ENCODE data around the gene RAB8A.

The RAB8A gene
- long read RNA-seq, donor 1, transcript RAB8A-201 (8 exons, 2,827 nt): major isoform, 23 of 28 reads
- long read RNA-seq, donor 1, partial matches to known transcripts: 5 of 28 reads
- long read RNA-seq, donor 1, other reads (novel, unspliced or antisense): 0 of 28 reads
- long read RNA-seq, donor 2, transcript RAB8A-201 (8 exons, 2,827 nt): major isoform, 25 of 26 reads
- long read RNA-seq, donor 2, partial matches to known transcripts: 0 of 26 reads
- long read RNA-seq, donor 2, other reads (novel, unspliced or antisense): 0 of 26 reads
- long read RNA-seq, donor 3, transcript RAB8A-201 (8 exons, 2,827 nt): major isoform, 18 of 18 reads
- long read RNA-seq, donor 3, partial matches to known transcripts: 0 of 18 reads
- long read RNA-seq, donor 3, other reads (novel, unspliced or antisense): 0 of 18 reads
- long read RNA-seq, donor 4, transcript RAB8A-201 (8 exons, 2,827 nt): major isoform, 31 of 35 reads
- long read RNA-seq, donor 4, partial matches to known transcripts: 0 of 35 reads
- long read RNA-seq, donor 4, other reads (novel, unspliced or antisense): 0 of 35 reads
- long read RNA-seq, donor 5, transcript RAB8A-201 (8 exons, 2,827 nt): major isoform, 29 of 30 reads
- long read RNA-seq, donor 5, partial matches to known transcripts: 0 of 30 reads
- long read RNA-seq, donor 5, other reads (novel, unspliced or antisense): 0 of 30 reads
- long read RNA-seq, donor 6, transcript RAB8A-201 (8 exons, 2,827 nt): major isoform, 18 of 23 reads
- long read RNA-seq, donor 6, partial matches to known transcripts: 5 of 23 reads
- long read RNA-seq, donor 6, other reads (novel, unspliced or antisense): 0 of 23 reads
- long read RNA-seq, donor 7: 0 reads
- long read RNA-seq, donor 8, transcript RAB8A-201 (8 exons, 2,827 nt): major isoform, 33 of 33 reads
- long read RNA-seq, donor 8, partial matches to known transcripts: 0 of 33 reads
- long read RNA-seq, donor 8, other reads (novel, unspliced or antisense): 0 of 33 reads

DNA sequence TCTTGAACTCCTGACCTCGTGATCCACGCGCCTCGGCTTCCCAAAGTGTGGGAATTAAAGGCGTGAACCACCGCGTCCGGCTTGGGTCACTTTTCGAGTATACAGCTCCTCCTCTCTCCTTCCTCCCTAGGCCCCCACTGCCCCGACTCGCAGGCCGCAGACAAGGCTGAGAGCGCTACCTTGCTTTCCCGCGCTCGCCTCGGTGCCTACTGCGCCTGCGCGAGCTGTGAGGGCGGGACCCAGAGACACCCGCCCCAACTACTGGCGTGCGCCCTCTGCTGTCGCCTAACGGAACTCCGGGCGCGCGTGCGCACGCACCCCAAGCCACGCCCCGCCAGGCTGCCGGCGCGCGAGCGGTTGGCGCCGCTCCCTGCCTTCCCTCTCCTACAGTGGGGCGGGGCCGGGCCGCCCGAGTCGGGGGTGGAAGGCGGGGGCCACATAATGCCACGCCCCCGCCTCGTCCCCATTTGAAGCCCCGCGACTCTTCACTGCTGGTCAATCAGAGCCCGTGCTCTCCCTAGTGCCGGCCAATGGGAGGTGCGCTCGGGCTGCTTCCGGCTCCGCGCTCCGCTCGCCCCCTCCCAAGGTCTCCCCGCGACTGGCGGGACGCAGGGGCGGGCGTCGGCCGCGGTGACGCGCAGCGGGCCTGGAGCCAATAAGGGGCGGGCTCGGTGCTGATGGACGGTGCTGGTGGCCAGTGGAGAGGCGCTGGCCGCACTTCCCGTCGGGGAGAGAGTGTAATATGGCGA is at the start of gene RAB8A:
TSS of gene RAB8A (plus strand) at position 730 of the 749 bp plus-strand sequence. CDS start at position 743, 13 bp downstream.
- peak; percentile 100 for DNase-seq

DNA sequence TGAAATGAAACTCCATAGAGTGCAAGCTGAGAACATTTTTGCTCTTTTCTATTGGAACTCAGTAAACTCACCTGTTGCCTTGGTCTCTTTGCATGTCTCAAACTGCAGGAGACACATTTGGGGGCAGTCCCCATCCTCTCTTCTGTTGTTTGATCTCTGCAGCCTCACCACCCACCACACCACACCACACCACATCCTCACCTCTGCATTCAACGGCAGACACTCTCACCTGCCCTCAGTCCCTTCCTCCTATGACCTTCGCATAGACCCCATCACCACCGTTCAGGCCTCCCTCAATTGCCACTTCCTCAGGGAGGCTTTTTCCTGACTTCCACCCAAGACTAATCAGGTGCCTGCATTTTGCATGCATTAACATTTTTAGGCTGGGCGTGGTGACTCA is 49.7 kb upstream of the RAB8A start:
- no peak for DNase-seq

DNA sequence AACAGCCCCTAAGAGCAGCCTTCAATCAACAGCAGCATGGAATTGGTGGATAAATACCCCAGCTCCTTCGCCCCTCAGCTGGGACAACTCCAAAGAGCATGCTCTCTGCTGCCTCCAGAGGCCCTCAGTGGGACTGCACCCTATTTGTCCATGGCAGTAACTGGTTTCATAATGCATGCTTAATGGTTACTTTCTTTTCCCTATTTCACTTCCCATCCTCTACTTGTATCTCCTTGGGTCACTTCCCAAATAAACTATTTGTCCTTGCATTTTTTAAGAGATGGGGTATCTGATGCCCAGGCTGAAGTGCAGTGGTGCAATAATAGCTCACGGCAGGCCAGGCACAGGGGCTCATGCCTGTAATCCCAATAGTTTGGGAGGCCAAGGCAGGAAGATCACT is 48.9 kb upstream of the RAB8A start:
- no peak for DNase-seq

DNA sequence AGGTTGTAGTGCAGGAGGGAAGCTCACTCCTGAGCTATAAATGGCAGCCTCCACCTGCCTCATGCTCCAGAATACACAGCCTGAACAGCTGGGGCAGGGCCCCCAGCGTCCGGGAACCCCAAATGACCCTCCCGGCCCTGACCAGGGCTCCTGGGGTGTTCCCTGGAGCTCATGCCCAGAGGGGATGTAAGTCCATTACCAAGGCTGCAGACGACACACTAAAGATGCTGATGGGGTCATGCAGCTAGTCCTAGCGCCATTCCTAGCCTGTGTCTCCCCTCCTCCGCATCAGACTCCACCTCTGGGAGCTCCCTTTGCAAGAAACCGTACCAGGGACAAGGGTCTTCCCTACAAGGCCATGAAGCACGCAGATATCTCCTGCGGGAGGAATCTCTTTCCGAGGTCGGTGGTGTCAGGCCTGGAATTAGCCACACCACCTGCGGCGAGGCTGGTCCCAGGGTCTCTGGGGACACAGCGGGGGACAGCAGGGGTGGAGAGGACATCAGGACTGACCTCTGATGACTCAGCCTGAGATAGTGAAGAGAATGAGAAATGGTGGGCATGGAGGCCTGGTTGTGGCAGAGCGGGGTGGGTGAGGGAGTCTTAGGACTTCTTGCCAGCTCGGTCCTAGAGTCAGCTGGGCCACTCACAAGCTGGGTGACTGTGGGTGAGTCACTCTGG is 47.3 kb upstream of the RAB8A start:
- DNase-seq: no peak

DNA sequence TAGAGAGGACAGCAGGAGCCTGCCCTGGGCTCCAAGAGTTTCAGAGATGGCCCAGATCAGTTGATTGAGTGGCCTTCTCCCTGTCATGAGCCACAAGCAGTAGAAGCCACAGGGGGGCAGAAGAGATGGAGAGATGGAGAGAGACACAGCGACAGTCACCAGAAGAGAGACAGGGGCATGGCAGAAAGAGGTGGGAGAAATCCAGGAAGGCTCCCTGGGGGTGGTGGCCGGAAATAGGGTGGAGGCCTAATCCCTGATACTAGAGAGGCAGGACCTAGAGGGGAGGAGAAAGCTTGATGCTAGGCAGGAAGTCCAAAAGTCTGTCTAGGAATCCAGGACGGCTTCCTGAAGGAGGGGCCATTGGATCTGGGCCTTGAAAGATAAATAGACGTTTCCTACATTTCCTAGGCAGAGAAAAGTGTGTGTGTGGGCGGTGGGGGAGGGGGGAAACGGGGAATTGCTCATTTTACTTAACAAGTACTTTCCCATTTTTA is 45.0 kb upstream of the RAB8A start:
- DNase-seq: no peak

DNA sequence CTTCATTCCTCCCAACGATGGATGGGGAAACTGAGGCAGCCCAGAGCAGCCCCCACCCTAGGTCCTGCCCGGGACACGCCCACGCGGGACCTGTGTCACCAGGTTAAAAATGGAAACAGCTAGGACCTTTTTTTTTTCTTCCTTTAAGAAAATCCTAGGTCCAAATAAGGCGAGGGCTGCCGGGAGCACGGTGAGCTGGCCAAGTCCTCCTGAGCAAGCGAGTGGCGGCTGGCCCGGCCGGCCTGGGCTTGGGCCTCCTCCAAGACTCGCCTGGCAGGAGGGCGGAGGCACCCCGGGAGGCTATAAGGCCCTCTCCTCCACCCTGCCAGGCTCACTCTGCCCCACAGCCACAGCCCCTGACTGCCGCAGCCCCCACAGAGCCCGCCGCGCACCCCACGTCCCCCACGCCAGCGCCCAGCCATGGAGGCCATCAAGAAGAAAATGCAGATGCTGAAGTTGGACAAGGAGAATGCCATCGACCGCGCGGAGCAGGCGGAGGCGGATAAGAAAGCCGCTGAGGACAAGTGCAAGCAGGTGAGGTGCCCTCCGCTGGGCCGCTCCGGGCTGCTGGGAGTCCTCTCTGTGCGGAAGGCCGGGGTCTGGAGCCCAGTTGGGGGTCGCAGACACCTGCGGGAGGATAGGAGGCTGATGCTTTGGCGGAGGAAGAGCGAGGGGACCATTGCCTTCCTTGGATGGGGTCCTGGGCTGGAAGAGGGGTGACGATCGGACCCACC is 44.3 kb upstream of the RAB8A start:
- DNase-seq: no peak

DNA sequence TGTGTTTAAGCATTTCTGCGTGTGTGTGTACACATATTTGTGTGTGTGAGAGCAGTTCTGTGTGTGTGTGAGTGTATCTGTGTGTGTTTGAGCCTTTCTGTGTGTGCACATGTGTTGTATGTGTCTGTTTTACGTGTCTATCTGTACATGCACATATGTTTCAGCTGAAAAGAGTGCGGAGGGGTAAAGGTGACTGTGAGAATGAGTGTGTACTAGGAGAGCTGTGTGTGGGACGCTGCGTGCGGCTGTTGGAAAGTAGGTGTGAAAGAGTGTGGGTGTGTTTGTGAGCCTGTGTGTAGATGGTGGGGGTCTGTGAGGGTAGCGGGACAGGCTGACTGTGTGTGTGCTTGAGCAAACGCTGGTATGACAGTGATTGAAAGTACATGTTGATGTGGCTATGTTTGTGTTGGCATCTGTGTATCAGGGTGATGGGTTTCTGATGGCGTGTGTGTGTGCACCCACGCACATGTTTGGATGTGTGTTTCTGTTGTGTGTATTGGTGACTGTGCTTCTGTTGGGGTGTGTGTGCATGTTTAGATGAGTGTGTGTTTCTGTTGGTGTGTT is 42.9 kb upstream of the RAB8A start:
- DNase-seq: no peak

DNA sequence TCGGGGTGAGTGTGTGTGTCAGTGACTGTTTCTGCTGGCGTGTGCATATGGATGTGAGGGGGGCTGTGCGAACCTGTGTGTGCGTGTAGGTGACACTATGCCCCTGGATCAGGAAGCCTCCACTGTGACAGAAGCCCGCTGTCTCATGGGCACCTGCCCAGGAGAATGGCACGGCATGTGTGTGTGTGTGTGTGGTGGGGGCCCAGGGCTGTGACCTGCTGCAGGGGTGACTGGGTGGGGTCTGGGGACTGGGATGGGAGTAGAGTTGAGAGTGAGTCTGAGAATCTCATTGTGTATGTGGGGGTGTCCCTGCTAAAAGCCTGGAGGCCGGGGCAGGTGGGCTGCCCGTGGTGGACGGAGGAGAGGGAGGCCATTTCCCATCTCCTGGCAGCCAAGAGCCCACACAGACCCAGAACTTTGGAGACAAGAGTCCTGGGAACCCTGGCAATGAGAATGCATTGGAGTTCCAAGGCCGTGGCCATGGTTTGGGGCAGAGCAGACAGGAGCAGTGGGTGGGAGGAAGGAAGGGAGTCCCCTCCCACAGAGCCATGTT is 41.8 kb upstream of the RAB8A start:
- no peak for DNase-seq

DNA sequence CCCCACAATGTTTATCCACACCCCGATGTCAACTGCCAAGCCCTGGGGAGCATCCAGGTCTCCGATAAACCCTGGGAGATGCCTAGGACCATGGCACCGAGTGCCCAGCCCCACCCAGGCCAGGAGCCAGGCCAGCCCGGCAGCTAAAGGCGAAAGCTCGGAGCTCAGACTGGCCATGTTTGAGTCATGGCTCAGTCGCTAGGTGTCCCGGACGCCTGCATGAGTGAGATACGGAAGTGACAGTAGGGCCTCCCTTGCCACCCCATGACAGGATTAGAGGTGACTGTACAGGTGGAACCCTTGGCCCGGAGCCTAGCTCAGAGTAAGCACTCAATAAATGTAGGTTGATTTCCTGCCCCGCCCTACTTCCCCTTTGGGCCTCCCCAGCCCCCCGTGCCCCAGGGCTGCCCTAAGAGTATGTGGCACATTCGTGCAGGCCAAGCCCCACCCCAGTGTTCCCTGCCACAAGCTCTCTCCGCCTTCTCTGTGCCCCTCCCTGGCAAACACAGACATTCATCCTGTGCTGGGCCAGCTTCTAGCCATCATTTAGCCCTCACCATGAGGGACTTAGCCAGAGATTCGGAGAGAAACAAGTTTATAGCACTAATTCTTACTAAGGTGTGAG is 41.2 kb upstream of the RAB8A start:
- no peak for DNase-seq

DNA sequence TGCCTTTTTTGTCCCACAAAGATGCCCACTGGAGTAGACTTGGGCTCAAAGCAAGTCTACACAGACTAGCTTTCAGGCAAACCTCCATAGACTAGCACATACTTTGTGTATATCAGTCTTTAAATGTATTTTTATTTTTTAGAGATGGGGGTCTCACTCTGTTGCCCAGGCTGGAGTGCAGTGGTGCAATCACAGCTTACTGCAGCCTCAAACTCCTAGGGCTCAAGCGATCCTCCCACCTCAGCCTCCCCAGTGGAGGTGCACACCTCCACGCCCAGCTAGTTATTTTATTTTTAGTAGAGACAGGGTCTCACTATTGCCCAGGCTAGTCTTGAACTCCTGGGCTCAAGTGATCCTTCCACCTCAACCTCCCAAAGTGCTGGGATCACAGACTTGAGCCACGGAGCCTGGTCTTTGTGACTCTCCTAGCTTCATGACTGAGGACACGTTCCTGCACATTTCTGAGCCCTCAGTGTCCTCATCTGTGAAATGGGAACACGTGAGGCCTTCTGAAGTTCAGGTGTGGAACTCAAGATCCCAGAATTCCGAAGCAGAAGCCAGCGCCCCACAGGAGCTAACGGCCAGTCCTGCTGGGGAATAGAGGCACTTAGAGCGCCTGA is 40.5 kb upstream of the RAB8A start:
- DNase-seq: no peak

DNA sequence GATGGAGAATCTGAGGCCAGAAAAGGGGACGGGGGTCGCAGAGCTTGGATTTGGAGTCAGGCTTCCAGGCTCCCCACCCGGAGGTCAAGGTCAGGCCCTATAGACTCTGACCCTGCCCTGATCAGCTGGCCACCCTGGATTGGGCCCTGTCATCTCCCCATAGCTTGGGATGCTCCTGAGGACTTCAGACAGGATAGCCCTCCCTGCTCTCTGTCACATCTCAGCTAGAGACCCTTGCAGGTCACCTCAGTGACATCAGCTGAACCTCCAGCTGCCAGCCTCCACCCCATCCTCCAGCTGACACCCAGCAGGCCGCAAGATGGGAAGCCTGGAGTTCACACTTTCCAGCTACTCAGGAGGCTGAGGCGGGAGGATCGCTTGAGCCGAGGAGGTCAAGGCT is 38.2 kb upstream of the RAB8A start:
- no peak for DNase-seq

DNA sequence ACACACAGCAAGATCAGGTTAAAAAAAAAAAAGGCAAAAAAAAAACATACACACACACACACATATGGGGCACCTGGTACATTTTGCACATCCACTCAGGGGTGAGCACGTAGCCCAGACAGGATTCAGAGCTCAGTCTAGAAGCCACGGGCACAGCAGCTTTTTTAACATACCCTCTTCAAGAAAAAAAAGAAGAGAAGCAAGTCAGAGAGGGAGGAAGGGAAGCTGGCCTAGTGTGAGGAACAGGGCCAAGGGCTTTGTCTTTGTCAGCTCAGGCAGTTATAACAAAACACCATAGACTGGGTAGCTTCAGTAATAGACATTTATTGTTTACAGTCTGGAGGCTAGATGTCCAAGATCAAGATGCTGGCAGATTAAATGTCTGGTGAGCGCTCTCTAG is 37.7 kb upstream of the RAB8A start:
- DNase-seq: no peak

DNA sequence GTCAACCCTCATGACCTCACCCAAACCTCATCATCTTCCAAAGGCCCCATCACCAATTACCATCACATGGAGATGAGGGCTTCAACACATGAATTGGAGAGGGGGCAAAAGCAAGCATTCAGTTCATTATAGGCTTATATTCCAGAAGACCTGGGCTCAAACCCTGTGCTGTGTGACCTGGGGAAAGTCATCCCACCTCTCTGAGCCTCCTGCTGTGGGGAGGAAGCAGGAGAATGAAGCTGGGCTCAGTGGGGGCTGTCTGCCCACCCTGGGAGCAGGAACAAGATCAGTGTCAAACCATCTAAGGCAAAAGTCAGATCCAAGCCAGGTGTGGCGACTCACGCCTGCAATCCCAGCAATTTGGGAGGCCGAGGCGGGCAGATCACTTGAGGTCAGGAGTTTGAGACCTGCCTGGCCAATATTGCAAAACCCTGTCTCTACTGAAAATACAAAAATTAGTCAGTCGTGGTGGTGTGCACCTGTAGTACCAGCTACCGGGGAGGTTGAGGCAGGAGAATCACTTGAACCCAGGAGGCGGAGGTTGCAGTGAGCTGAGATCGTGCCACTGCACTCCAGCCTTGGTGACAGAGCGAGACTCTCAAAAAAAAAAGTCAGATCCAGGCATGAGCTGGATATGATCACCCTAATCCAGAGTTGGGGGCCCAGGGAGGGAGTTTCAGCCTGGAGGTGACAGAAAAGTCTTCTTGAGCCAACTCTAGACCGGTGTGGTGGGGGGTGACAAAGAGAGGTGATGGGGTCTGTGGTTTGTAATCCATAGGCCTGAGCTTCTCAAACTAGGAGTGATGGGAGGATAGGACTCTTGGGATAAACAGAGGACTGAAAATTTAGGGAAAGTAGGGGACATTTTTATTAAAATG is 37.0 kb upstream of the RAB8A start:
- no peak for DNase-seq

DNA sequence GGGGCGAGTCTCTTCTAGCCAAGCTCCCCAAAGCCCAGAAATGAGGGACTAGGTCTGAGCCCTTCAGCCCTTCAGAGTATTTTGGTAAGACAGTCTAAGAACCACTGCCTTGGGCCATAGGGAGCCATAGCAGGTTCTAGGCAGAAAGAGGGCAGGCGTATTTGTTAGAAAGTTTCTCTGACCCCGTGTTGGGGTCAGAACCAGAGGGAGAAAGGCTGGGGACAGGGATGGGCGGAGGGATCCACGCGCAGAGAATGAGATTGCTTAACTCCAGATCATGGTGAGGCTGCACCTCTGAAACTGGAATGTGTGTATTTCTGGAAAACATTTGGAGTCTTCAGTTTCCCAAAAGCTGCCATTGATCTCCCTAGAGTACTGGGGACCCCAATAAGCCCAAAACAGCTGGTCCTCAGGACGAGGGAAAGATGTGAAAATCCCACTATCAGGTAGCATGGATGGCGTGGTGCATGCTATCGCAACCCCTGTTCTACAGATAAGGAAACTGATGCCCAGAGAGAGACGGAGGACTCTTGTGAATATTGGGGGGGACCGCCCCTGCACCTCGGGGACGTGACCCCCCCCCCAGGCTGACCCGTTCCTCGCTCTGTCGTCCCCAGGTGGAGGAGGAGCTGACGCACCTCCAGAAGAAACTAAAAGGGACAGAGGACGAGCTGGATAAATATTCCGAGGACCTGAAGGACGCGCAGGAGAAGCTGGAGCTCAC is 36.1 kb upstream of the RAB8A start:
- DNase-seq: no peak

DNA sequence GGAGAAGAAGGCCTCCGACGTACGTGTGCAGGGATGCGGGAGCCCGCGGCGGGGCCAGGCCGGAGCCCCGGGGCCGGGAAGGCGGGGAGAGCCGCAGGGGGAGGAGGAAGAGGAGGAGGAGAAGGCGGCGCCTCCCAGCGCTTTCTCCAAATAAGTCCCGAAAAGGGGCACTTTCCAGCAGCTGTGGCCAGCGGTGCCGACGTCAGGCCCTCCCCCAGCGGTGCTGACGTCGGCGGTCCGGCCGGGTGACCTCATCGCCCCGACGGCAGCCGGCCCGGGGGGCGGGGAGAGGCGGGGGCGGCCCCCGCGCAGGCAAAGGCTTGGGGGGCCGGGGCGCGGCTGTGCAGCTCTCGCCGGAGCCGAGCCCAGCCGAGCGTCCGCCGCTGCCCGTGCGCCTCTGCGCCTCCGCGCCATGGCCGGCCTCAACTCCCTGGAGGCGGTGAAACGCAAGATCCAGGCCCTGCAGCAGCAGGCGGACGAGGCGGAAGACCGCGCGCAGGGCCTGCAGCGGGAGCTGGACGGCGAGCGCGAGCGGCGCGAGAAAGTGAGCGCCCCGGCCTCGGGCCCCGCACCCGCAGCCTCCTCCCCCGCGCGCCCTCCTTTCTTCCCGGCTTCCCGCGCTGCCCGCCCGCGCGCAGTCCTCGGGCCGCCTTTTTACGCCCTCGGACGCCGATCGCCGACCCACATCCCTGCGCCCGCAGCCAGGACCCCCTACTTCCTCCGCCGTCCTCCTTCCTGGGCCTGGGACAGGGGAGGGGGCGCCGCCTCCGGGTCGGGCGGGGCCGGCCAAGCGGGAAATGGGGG is 35.3 kb upstream of the RAB8A start, which contains the start of gene TPM4:
TSS of gene TPM4 (plus strand) at position 342 of the 804 bp plus-strand sequence. CDS start at position 413, 71 bp downstream.
- peak; percentile 89 for DNase-seq

DNA sequence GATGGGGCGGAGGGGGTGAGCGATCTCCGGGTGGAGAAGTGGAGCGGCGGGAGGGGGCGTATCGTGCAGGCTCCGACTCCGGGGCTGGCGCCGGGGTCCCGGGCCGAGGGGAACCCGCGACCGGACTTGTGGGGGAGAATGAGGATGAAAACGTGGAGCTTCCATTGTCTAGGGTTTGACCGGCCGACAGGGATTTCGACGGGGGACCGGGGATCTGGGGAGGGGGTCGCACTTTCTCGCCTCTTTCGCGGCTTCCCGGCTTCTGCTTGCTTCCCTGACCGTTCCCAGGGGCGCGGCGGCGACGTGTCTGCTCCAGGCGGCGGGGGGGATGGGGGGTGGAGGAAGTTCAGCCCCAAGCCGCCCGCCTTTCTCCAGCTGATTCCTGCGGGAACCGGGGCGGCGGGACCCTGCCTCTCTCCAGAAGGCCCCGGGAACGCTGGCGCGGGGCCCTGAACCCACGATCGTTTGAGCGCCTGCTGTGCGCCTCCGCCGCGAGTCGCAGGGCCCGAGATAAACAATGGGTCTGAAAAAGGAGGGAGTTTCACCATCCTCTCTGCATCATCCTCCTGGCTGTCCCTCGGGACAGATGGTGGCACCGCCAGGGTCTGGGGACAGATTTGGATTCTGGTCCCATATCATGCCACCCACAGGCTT is 34.6 kb upstream of the RAB8A start:
- DNase-seq: peak; percentile 72
